ENCODE data around the gene OR7A17. TPM values are rescaled to one million over a fixed set of nuclear protein-coding genes. Genes with fewer than 3 reads are reported as not detected.

OR7A17 gene
- total and polyA plus RNA-seq, 3 experiments from 2014 or later = not detected

DNA sequence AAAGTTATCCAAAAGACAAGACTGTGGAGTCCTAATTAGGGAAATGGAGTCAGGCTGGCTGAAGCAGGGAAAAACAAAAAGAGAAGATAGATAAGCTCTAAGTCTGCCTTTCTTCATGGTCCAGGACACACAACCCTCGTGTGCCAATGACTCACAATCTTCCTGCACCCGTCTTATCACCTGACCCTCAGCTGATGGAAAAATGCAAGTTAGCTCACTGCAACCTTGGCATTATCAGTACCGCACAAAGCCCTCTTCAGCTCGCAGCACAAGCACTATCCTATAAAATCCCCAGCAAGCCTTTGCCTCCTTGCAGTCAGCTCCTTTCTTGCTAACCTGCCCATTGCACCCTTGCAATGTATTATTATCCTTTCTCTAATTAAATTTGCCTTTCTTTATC, 55.2 kb downstream of the OR7A17 start:
- Histone ChIP-seq H3K27me3 (ENCODE audit: insufficient read depth, low read length, poor library complexity, severe bottlenecking) (no peaks in the 10 kb centered on the region), H3K9me3 (ENCODE audit: low read length) (no peaks in the 10 kb centered on the region), H3K4me3 (ENCODE audit: low read length) (no peak overlapping the region), H3K27ac (ENCODE audit: low read depth, low read length) (no peak overlapping the region), H3K4me1 (ENCODE audit: insufficient read depth, low read length) (no peaks in the 10 kb centered on the region), H3K36me3 (ENCODE audit: insufficient read depth, low read length) (no peaks in the 10 kb centered on the region)
- ChIA-PET POLR2A (no interaction called here), CTCF (no interaction called here)
- Mint-ChIP-seq H3K27ac (no peak overlapping the region), H3K27me3 (peaks cover 3 to 44% of the 10 kb centered on the region in 2 donors), H3K36me3 (no peaks in the 10 kb centered on the region), H3K4me1 (no peaks in the 10 kb centered on the region), H3K4me3 (no peak overlapping the region), H3K9me3 (peaks cover 0 to under 1% (median 0%) of the 10 kb centered on the region in 5 donors)
- DNase-seq = no peak

Other genes with a start within 250 kb of the OR7A17 start
- gene ADGRE3, start 211.3 kb downstream of the OR7A17 start, total RNA-seq = not detected
- gene ADGRE3, start 211.3 kb downstream of the OR7A17 start, polyA plus RNA-seq = 0.17 TPM
- gene ZNF333, start 196.1 kb downstream of the OR7A17 start, total RNA-seq = 1 to 10 TPM; 9.3 to 10.0 TPM
- gene ZNF333, start 196.1 kb downstream of the OR7A17 start, polyA plus RNA-seq = 10.5 TPM
- gene ADGRE2, start 107.6 kb downstream of the OR7A17 start, total RNA-seq = under 1 TPM; 0.44 to 0.55 TPM
- 0.09 TPM for gene ADGRE2, start 107.6 kb downstream of the OR7A17 start, polyA plus RNA-seq
- gene OR7A5, start 50.9 kb downstream of the OR7A17 start, total RNA-seq = not detected
- not detected for gene OR7A5, start 50.9 kb downstream of the OR7A17 start, polyA plus RNA-seq
- gene OR7C1, start 50.9 kb downstream of the OR7A17 start, total RNA-seq = not detected
- gene OR7C1, start 50.9 kb downstream of the OR7A17 start, polyA plus RNA-seq = not detected
- not detected for gene OR7A10, start 37.2 kb downstream of the OR7A17 start, total RNA-seq
- gene OR7A10, start 37.2 kb downstream of the OR7A17 start, polyA plus RNA-seq = not detected
- gene OR7C2, start 55.4 kb upstream of the OR7A17 start, total RNA-seq = not detected
- gene OR7C2, start 55.4 kb upstream of the OR7A17 start, polyA plus RNA-seq = not detected
- not detected for gene SLC1A6, start 93.7 kb upstream of the OR7A17 start, total RNA-seq
- gene SLC1A6, start 93.7 kb upstream of the OR7A17 start, polyA plus RNA-seq = not detected
- gene CASP14, start 163.3 kb upstream of the OR7A17 start, total RNA-seq = not detected
- not detected for gene CASP14, start 163.3 kb upstream of the OR7A17 start, polyA plus RNA-seq
- gene OR1I1, start 196.1 kb upstream of the OR7A17 start, total RNA-seq = not detected
- not detected for gene OR1I1, start 196.1 kb upstream of the OR7A17 start, polyA plus RNA-seq
- gene SYDE1, start 221.3 kb upstream of the OR7A17 start, total RNA-seq = under 1 TPM; 0.22 to 0.44 TPM
- gene SYDE1, start 221.3 kb upstream of the OR7A17 start, polyA plus RNA-seq = 0.06 TPM

Data from CD8-positive, alpha-beta memory T cell (primary cell).